Nephron (organoid): Measurements from ENCODE around the gene RETREG3.
"Not testable (repeated sequence)": the region's sequence is repeated elsewhere in the genome, so short reads cannot be mapped to it uniquely, and the experiment has no call there.

Experiments used
- H3K27ac Mint-ChIP-seq, 3 experiments: 2 replicates each; pipeline ENCODE4 v1.8.0; 2020; ENCODE audit warnings: mixed read lengths in 3 of 3, mild to moderate bottlenecking in 2 of 3, moderate library complexity in 1 of 3
- H3K27me3 Mint-ChIP-seq: 2 replicates; pipeline ENCODE4 v1.8.0; 2021; ENCODE audit warnings: low read depth, mild to moderate bottlenecking, moderate library complexity, mixed read lengths
- H3K36me3 Mint-ChIP-seq: 2 replicates; pipeline ENCODE4 v1.8.0; 2020; ENCODE audit warnings: low read depth, mixed read lengths
- H3K4me1 Mint-ChIP-seq: 2 replicates; pipeline ENCODE4 v1.8.0; 2020; ENCODE audit warnings: mixed read lengths
- H3K4me3 Mint-ChIP-seq, 3 experiments: 2 replicates each; pipeline ENCODE4 v1.8.0; 2020; ENCODE audit warnings: mild to moderate bottlenecking in 3 of 3, mixed read lengths in 3 of 3, moderate library complexity in 2 of 3
- H3K9me3 Mint-ChIP-seq: 2 replicates; pipeline ENCODE4 v1.8.0; 2020; ENCODE audit warnings: mixed read lengths
- CTCF ChIP-seq, 3 experiments: fragments of 200-600 bp; sonication (generic); IDR thresholded peaks; one replicate each; pipeline ENCODE4 v1.5.0; 2021; ENCODE audit warnings: antibody characterized with exemption in 3 of 3; ENCODE audit not compliant: unreplicated experiment in 3 of 3

Gene RETREG3

GRCh38 chr17:42647778-42648177 lies 38.6 kb upstream of the RETREG3 start:
- TF ChIP-seq CTCF (IDR thresholded peaks at IDR 0.05; ENCODE audit: unreplicated experiment in 3 of 3): no peak
- H3K36me3 Mint-ChIP-seq: no peaks in the 10 kb centered on the region
- peaks cover 2% of the 10 kb centered on the region for H3K27me3 Mint-ChIP-seq
- H3K4me1 Mint-ChIP-seq: no peaks in the 10 kb centered on the region
- no peaks in the 10 kb centered on the region for H3K9me3 Mint-ChIP-seq
- H3K4me3 Mint-ChIP-seq: no peak overlapping the region
- no peak overlapping the region for H3K27ac Mint-ChIP-seq

GRCh38 chr17:42642336-42642735 lies 33.2 kb upstream of the RETREG3 start:
- Mint-ChIP-seq H3K36me3 (no peaks in the 10 kb centered on the region), H3K27ac (no peak overlapping the region), H3K9me3 (no peaks in the 10 kb centered on the region), H3K4me1 (no peaks in the 10 kb centered on the region), H3K4me3 (no peak overlapping the region), H3K27me3 (peaks cover 6% of the 10 kb centered on the region)
- TF ChIP-seq CTCF (IDR thresholded peaks at IDR 0.05; ENCODE audit: unreplicated experiment in 3 of 3): no peak

GRCh38 chr17:42640121-42640520 lies 30.9 kb upstream of the RETREG3 start:
- no peaks in the 10 kb centered on the region for H3K4me1 Mint-ChIP-seq
- peaks cover 6% of the 10 kb centered on the region for H3K27me3 Mint-ChIP-seq
- TF ChIP-seq CTCF (IDR thresholded peaks at IDR 0.05; ENCODE audit: unreplicated experiment in 3 of 3): no peak
- no peaks in the 10 kb centered on the region for H3K36me3 Mint-ChIP-seq
- no peak overlapping the region for H3K27ac Mint-ChIP-seq
- H3K4me3 Mint-ChIP-seq: no peak overlapping the region
- no peaks in the 10 kb centered on the region for H3K9me3 Mint-ChIP-seq

- Mint-ChIP-seq H3K36me3 (no peaks in the 10 kb centered on the region), H3K9me3 (no peaks in the 10 kb centered on the region), H3K27me3 (peaks cover 6% of the 10 kb centered on the region), H3K4me3 (no peak overlapping the region), H3K27ac (no peak overlapping the region), H3K4me1 (no peaks in the 10 kb centered on the region)
- no peak for TF ChIP-seq CTCF (IDR thresholded peaks at IDR 0.05; ENCODE audit: unreplicated experiment in 3 of 3)
These were observed 30.4 kb upstream of the RETREG3 start for GRCh38 chr17:42639525-42640113.

- no peak overlapping the region for H3K4me3 Mint-ChIP-seq
- TF ChIP-seq CTCF (IDR thresholded peaks at IDR 0.05; ENCODE audit: unreplicated experiment in 3 of 3): no peak
- H3K4me1 Mint-ChIP-seq: no peaks in the 10 kb centered on the region
- H3K27me3 Mint-ChIP-seq: no peaks in the 10 kb centered on the region
- no peak overlapping the region for H3K27ac Mint-ChIP-seq
- no peaks in the 10 kb centered on the region for H3K9me3 Mint-ChIP-seq
- H3K36me3 Mint-ChIP-seq: no peaks in the 10 kb centered on the region
These were observed 23.8 kb upstream of the RETREG3 start for GRCh38 chr17:42632949-42633444.

GRCh38 chr17:42629411-42630009 lies 20.3 kb upstream of the RETREG3 start:
- TF ChIP-seq CTCF (IDR thresholded peaks at IDR 0.05; ENCODE audit: unreplicated experiment in 3 of 3): no peak
- H3K4me3 Mint-ChIP-seq: no peak overlapping the region
- no peaks in the 10 kb centered on the region for H3K9me3 Mint-ChIP-seq
- H3K36me3 Mint-ChIP-seq: no peaks in the 10 kb centered on the region
- H3K27ac Mint-ChIP-seq: no peak overlapping the region
- H3K4me1 Mint-ChIP-seq: no peaks in the 10 kb centered on the region
- H3K27me3 Mint-ChIP-seq: no peaks in the 10 kb centered on the region

GRCh38 chr17:42627032-42627764 lies 18.0 kb upstream of the RETREG3 start:
- H3K9me3 Mint-ChIP-seq, H3K27ac Mint-ChIP-seq, H3K4me3 Mint-ChIP-seq, H3K4me1 Mint-ChIP-seq, H3K36me3 Mint-ChIP-seq, H3K27me3 Mint-ChIP-seq: not testable (repeated sequence)
